Measurements from ENCODE around the gene CALHM3. TPM values are rescaled to one million over a fixed set of nuclear protein-coding genes. Genes with fewer than 3 reads are reported as not detected.

CALHM3 gene
- polyA plus RNA-seq, 1 donor from 2014 or later = not detected

GRCh38 chr10:103457896-103458583 lies 21.0 kb downstream of the CALHM3 start:
- TF ChIP-seq SMC3 (conservative IDR thresholded peaks at IDR 0.05; ENCODE audit: poor library complexity) = no peak
- TF ChIP-seq EZH2 (IDR thresholded peaks at IDR 0.05; ENCODE audit: borderline replicate concordance, insufficient read depth, low read length, poor library complexity, severe bottlenecking) = no peak
- TF ChIP-seq MXI1 (conservative IDR thresholded peaks at IDR 0.05; ENCODE audit: poor library complexity, severe bottlenecking) = no peak
- TF ChIP-seq CTCF (IDR thresholded peaks at IDR 0.05; ENCODE audit: poor library complexity, severe bottlenecking) = no peak
- no peak for TF ChIP-seq EP300 (conservative IDR thresholded peaks at IDR 0.05; ENCODE audit: poor library complexity, severe bottlenecking)
- no peak for TF ChIP-seq TAF1 (IDR thresholded peaks at IDR 0.05; ENCODE audit: low read depth)
- TF ChIP-seq, protein P1, sequence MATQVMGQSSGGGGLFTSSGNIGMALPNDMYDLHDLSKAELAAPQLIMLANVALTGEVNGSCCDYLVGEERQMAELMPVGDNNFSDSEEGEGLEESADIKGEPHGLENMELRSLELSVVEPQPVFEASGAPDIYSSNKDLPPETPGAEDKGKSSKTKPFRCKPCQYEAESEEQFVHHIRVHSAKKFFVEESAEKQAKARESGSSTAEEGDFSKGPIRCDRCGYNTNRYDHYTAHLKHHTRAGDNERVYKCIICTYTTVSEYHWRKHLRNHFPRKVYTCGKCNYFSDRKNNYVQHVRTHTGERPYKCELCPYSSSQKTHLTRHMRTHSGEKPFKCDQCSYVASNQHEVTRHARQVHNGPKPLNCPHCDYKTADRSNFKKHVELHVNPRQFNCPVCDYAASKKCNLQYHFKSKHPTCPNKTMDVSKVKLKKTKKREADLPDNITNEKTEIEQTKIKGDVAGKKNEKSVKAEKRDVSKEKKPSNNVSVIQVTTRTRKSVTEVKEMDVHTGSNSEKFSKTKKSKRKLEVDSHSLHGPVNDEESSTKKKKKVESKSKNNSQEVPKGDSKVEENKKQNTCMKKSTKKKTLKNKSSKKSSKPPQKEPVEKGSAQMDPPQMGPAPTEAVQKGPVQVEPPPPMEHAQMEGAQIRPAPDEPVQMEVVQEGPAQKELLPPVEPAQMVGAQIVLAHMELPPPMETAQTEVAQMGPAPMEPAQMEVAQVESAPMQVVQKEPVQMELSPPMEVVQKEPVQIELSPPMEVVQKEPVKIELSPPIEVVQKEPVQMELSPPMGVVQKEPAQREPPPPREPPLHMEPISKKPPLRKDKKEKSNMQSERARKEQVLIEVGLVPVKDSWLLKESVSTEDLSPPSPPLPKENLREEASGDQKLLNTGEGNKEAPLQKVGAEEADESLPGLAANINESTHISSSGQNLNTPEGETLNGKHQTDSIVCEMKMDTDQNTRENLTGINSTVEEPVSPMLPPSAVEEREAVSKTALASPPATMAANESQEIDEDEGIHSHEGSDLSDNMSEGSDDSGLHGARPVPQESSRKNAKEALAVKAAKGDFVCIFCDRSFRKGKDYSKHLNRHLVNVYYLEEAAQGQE (IDR thresholded peaks at IDR 0.05; ENCODE audit: borderline replicate concordance) = no peak
- no peak for TF ChIP-seq POLR2AphosphoS5 (IDR thresholded peaks at IDR 0.05)
- TF ChIP-seq RAD21 (conservative IDR thresholded peaks at IDR 0.05) = no peak
- no peak overlapping the region for H3K4me2 ChIP-seq (ENCODE audit: low read length)
- H3F3A ChIP-seq (ENCODE audit: insufficient read depth, low read length, poor library complexity, severe bottlenecking) = no peaks in the 10 kb centered on the region
- no peaks in the 10 kb centered on the region for H3K27me3 ChIP-seq (ENCODE audit: insufficient read depth, low read depth, low read length)
- H3K9me3 ChIP-seq (ENCODE audit: low read length) = no peaks in the 10 kb centered on the region
- no peaks in the 10 kb centered on the region for H3K79me2 ChIP-seq (replicated peaks; ENCODE audit: insufficient read depth, low read length)
- H4K20me1 ChIP-seq (ENCODE audit: insufficient read depth) = no peaks in the 10 kb centered on the region
- H3K36me3 ChIP-seq (ENCODE audit: insufficient read depth, low read length) = no peaks in the 10 kb centered on the region
- H3K4me3 ChIP-seq (ENCODE audit: low read length) = no peak overlapping the region
- H3K9me2 ChIP-seq (ENCODE audit: insufficient read depth, low read length) = no peaks in the 10 kb centered on the region
- H2AFZ ChIP-seq (ENCODE audit: low read depth, low read length) = no peak overlapping the region
- H3K9ac ChIP-seq (ENCODE audit: low read length) = no peak overlapping the region
- no peak overlapping the region for H3K27ac ChIP-seq (ENCODE audit: low read length)

DNA sequence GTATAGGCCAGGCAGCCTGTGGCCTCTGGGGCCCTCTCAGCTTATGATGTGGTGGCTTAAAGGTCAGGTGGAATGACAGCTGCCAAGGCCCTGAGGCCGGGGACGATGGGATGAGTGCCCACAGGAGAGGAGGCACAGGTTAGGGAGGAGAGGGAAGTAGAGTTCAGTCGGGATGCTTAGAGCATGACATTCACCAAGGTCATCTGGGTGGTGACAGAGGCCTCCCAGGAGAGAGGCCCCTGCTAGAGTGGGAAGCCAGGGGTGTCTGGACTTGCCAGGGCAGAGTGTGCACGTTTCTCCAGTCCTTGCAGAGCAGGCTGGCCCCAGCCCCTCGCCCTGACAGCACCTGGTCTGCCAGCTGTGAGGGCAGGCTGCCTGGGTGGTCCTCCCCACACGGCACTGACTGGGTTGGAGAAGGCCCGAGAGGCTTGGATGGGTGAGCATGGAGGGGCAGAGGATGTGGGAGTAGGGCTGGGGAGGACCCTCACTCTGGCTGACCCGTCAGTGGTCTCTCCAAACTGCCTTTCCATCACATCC lies 21.8 kb downstream of the CALHM3 start:
- no peaks in the 10 kb centered on the region for H3F3A ChIP-seq (ENCODE audit: insufficient read depth, low read length, poor library complexity, severe bottlenecking)
- TF ChIP-seq EP300 (conservative IDR thresholded peaks at IDR 0.05; ENCODE audit: poor library complexity, severe bottlenecking) = no peak
- no peak for TF ChIP-seq POLR2AphosphoS5 (IDR thresholded peaks at IDR 0.05)
- TF ChIP-seq SMC3 (conservative IDR thresholded peaks at IDR 0.05; ENCODE audit: poor library complexity) = no peak
- TF ChIP-seq EZH2 (IDR thresholded peaks at IDR 0.05; ENCODE audit: borderline replicate concordance, insufficient read depth, low read length, poor library complexity, severe bottlenecking) = no peak
- no peak for TF ChIP-seq RAD21 (conservative IDR thresholded peaks at IDR 0.05)
- TF ChIP-seq TAF1 (IDR thresholded peaks at IDR 0.05; ENCODE audit: low read depth) = no peak
- no peak for TF ChIP-seq MXI1 (conservative IDR thresholded peaks at IDR 0.05; ENCODE audit: poor library complexity, severe bottlenecking)
- H3K4me3 ChIP-seq (ENCODE audit: low read length) = no peak overlapping the region
- no peak overlapping the region for H2AFZ ChIP-seq (ENCODE audit: low read depth, low read length)
- H3K27me3 ChIP-seq (ENCODE audit: insufficient read depth, low read depth, low read length) = no peaks in the 10 kb centered on the region
- no peak overlapping the region for H3K9ac ChIP-seq (ENCODE audit: low read length)
- H3K79me2 ChIP-seq (replicated peaks; ENCODE audit: insufficient read depth, low read length) = no peaks in the 10 kb centered on the region
- H3K36me3 ChIP-seq (ENCODE audit: insufficient read depth, low read length) = no peaks in the 10 kb centered on the region
- no peaks in the 10 kb centered on the region for H3K9me3 ChIP-seq (ENCODE audit: low read length)
- no peak overlapping the region for H3K27ac ChIP-seq (ENCODE audit: low read length)
- no peaks in the 10 kb centered on the region for H4K20me1 ChIP-seq (ENCODE audit: insufficient read depth)
- H3K4me2 ChIP-seq (ENCODE audit: low read length) = no peak overlapping the region
- no peaks in the 10 kb centered on the region for H3K9me2 ChIP-seq (ENCODE audit: insufficient read depth, low read length)
